T1000 (cell line): ENCODE data around the gene CCNE1.
"Not testable (repeated sequence)": the region's sequence is repeated elsewhere in the genome, so short reads cannot be mapped to it uniquely, and the experiment has no call there.

Source experiments
- DNase-seq: peaks from one replicate; lab custom pipeline; 2025; ENCODE audit warnings: mixed read lengths; lab: John Stamatoyannopoulos, UW

CCNE1 gene

DNA sequence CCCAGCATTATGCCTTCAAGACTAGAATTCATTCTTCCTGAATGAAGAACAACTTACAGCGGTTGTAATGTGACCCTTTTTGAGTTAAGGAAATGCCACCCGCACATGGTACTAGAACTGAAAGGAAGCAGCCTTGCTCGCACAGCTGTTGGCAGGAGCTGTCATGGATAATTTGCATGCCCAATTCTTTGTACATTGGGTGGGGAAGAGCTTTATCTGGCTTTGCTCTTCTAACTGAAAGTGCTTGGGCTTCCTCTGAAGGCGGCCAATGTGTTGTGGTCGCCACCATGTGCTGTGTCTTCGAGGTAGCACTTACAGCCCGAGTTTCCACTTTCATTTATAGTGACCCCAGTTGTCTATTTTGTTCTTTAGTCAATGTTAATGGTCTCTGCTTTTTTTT lies 3.4 kb downstream of the CCNE1 start:
- DNase-seq: no peak

DNA sequence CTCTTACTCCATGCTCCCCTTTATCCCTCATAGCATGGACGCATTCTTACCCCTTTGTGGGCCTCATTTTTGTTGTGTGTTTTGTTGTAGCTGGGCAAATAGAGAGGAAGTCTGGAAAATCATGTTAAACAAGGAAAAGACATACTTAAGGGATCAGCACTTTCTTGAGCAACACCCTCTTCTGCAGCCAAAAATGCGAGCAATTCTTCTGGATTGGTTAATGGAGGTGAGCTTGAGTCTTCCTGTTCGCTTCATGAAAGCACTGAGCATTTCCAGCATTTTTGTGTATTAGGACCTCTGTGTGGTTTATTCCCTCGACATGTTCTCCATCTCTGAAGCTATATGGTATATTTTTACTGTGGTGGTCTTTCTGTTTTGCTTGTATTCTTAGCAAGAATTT lies 5.5 kb downstream of the CCNE1 start:
- DNase-seq: no peak

DNA sequence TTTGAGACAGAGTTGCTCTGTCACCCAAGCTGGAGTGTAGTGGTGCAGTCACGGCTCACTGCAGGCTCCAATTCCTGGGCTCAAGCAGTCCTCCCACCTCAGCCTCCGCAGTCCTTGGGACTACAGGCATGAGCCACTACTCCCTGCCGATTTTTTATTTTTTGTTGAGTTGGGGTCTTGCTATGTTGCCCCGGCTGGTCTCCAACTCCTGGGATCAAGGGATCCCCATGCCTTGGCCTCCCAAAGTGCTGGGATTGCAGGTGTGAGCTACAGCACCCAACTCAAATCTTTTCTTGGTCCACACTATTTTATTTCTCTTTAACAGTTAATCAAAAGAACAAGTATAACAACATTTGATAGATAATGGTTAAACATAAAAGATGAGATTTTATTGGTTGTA lies 7.5 kb downstream of the CCNE1 start:
- DNase-seq: no peak

DNA sequence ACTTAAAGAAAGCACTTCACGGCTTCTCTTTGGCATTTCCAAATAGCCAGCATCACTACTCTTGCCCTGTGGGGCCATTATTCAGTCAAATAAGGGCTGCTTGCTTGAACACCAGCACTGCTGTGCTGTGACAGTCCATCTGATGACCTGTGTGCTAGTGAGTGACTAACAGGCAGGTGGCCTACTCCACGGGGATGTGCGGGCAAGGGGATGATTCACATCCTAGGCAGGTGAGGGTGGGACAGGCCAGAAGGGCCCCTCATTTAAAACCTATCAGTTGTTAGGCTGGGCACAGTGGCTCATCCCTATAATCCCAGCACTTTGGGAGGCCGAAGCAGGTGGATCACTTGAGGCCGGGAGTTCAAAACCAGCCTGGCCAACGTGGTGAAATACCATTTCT lies 8.2 kb downstream of the CCNE1 start:
- DNase-seq: no peak

DNA sequence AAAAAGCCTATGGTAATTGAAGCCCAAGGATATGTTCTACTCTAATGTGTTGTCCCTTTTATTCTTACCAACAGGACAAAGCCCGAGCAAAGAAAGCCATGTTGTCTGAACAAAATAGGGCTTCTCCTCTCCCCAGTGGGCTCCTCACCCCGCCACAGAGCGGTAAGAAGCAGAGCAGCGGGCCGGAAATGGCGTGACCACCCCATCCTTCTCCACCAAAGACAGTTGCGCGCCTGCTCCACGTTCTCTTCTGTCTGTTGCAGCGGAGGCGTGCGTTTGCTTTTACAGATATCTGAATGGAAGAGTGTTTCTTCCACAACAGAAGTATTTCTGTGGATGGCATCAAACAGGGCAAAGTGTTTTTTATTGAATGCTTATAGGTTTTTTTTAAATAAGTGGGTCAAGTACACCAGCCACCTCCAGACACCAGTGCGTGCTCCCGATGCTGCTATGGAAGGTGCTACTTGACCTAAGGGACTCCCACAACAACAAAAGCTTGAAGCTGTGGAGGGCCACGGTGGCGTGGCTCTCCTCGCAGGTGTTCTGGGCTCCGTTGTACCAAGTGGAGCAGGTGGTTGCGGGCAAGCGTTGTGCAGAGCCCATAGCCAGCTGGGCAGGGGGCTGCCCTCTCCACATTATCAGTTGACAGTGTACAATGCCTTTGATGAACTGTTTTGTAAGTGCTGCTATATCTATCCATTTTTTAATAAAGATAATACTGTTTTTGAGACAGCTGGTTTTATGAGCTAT lies 12.0 kb downstream of the CCNE1 start:
- no peak for DNase-seq

DNA sequence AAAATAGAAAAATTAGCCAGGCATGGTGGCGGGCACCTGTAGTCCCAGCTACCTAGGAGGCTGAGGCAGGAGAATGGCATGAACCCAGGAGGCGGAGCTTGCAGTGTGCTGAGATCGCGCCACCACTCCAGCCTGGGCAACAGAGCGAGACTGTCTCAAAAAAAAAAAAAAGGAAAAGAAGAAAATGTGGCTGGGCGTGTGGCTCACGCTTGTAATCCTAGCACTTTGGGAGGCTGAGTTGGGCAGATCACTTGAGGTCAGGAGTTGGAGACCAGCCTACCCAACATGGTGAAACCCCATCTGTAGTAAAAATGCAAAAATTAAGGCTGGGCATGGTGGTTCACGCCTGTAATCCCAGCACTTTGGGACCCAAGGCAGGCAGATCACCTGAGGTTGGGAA lies 13.5 kb downstream of the CCNE1 start:
- not testable (repeated sequence) for DNase-seq

DNA sequence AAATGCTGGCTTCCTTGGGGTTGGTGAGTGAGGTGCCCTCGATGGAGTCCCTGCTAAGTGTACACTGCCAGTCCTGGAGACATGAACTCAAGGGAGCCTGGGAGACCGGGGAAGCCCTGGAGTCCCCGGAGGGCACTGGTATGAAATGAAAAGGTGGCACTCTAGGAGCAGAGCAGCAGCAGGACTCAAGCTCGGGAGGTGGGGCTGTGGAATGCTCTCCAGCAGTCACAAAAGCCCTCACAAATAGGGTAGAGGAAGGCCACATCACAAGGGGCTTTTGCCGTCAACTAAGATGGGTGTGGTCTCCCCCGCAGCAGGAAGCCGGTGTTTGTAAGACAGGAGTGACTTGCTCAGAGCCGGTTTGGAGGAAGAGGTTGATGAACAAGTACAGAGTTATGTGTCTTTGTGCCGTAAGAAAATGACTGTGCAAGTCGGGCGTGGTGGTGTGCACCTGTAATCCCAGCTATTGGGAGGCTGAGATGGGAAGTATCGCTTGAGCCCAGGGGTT lies 19.3 kb downstream of the CCNE1 start:
- DNase-seq: no peak

DNA sequence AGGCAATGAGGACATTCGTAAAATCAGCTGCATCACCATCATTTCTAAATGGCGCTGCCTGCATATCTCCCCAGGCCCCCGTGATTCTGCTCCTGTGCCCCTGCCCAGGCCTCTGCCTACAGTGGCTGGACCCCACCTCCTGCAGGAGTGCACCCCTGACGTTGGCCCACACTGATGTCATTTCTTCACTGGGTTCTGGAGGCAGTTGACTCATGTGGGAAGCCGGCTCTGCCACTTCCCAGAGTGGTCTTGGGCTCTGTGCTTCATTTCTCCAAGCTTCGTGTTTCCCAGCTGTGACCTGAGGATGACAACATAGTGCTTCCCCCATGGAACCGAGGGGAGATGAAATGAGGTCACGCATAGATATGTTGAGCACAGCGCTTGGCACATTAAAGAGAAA lies 19.9 kb downstream of the CCNE1 start:
- no peak for DNase-seq

DNA sequence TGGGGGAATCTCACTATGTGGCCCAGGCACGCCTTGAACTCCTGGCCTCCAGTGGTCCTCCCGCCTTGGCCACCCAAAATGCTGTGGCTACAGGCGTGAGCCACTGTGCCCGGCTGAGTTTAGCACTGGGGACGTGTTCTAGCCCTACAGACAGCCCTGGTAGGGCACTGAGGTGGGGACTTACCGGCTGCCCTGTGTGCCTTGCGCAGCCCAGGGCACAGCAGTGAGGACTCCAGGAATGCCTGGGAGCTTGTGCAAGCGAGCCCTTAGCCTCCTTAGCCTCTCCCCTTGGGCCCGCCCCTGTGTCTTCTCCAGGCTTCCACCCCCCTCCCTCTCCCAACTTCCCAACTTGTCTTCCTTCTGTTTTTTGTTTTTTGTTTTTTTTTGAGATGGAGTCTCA lies 21.0 kb downstream of the CCNE1 start:
- no peak for DNase-seq

DNA sequence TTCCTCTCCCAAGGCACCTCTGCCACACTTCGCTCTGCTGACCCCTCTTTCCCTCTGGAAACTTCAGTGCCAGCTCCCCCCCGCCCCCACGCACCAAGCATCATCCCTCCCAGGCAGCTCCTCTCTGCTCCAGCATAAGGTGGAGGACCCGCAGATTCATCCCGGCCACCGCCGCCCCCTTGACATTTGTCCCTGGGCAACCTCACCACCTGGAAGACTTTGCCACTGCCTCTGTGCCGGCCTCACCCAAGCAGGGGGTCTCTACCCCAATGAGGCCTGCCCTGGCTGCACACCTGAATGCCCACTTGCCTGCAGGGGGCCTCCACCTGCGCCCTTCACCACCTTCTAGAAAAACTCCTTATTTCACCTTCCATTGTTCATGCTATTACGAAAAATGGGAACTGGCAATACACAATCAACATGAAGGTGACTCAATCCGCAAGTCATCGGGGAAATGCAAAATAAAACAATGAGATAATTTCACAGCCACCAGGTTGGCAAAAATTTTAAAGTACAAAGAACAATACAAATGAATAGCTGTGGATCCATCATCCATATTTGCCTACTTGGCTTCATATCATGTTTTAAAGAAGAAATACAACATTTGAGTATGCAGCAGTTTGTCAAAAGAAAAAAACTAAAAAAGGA lies 21.9 kb downstream of the CCNE1 start:
- DNase-seq: no peak

DNA sequence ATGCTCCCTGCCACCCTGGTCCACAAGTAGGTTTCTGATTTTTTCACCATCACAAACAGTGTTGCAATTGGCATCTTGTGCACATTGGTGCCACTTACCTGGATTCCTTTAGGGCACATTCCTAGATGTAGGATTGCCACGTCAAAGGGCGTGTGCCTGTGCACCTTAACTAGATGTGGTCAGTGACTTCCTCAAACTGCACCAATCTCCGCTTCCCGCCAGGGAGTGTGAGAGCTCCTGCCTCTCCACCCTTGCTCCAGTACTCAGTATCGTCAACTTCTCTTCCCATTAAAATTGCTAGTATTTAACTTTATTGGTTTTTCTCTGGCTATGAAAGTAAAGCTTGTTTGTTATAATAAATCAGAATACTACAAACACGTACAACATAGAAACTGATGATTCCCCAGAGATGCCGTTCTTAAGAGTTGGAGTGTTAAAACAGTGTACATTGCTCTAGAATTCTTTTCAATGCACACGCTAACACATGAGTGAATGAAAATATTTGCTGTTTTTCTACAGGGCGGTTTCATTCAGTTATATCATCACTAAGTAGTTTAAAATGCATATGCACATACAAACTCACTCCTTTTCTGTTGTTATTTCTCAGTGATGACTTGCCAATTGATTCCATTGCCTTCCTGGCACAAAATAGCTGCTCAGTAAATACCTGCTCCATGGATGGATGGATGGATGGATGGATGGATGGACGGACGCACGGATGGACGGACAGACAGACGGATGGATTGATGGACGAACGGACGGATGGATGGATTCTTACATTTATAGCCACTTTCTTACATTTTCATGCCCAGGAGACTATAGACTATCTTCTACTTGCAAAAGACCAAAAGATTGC lies 23.4 kb downstream of the CCNE1 start:
- DNase-seq: no peak

DNA sequence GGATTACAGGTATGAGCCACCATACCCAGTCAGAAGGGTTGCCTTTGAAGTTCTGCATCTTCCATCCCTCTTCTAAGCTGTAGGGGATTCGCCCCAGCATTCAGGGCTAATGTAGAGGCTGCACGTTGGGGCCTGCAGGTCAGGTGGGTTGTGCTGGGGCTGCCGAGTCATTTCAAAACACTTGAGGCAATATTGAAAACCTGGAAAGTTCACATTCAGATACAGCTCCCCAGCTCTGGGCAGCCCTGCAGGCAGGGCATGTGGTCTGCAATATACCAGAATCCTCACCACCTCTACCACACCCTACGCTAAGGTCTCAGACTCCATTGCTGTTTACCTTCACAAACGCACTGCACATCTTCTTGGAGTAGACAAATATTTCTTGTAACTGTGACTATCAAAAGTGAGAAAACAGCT lies 24.6 kb downstream of the CCNE1 start:
- no peak for DNase-seq

DNA sequence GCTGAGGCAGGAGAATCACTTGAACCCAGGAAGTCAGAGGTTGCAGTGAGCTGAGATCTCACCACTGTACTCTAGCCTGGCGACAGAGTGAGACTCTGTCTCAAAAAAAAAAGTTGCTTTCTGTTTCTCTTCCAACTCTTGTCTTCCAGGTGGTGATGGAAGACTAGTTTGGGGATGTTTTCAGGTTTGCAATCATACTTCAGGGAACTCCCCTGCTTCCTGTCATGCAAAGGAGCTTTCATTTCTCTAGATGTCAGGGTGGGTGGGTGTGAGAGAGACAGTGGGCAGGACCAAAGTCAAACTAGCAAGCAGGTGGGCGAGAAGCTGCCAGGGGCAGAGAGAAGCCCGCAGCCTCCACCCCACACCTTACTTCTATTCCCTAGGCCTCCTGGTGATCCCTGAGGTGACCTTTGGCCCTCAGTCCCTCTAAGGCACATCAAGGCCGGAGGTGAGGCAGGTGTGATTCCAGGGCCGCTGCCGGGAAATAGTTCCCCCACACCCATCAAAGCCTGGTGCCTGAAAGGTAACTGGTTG lies 25.7 kb downstream of the CCNE1 start:
- DNase-seq: no peak

DNA sequence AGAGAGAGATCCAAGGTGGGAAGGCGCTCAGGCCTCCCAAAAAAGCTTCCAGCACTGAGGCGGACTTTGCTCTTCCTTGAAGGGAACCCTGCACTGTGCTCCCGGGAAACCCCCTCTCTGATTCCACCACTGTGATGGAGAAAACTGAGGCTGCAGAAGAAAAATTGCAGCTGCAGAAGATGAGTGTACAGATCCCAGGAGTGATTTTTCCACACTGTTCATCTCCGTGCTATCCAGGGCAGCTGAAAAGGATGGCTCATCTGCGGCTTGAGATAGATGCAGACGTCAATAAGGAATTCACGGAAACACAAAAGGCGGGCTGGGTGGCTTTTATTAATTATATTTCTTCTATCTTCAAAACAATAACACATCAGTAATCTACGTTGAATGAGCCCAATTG lies 26.2 kb downstream of the CCNE1 start:
- no peak for DNase-seq

DNA sequence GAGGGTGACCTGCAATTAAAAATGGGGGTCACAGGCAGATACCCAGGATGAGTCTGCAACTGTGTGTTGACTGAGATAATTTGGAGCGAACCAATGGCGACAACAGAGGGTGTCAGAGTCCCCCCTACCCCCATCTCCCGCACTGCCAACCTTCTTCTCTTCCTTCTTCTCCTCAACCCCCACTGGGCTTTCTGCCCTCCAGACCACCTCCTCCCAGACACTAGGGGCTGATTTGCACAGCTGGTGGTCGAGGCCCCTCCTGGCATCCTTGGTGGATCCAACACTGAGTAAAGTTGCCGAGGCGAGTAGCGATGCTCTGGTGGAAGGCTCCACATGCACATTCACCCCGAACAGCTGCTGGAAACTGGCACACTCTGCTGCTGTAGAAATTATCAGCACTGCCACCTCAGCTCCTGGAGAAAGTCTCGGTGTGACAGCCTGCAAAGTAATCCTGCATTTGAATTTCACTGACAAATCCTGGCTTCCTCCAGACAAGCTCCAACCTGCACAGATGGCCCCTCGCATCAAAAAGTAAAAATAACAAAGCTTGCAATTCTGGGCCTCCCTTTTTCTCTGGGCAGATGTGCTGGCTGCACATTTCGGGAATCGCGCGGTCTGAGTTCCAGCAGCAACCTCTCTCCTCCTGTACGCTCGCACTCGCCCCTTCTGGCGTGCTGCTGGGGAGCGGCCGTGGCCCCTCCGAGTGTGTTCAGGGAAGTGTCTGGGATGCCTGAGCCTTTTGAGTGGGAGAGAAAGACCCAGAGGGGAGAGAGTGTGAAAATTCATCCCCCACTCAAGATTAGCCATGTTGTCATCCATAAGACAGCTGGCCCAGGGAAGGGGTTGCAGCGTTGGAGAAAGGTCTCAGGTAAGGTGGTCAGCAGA lies 28.5 kb downstream of the CCNE1 start:
- DNase-seq: no peak

DNA sequence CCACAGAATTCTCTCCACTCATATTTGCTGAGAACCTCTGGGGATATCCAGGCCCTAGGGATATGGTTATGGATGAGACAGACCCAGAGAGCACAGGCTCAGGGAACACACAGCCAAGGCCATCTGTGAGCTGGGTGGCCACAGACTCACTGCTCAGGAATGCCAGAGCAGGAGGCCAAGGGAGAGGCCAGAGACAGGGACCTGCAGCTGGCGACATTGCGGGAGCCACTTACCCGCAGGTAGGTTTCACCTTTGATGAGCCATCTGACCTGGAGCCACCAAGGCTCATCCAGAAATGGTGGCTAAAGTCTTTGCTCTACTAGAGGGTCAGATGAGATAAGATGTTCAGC lies 29.4 kb downstream of the CCNE1 start:
- DNase-seq: no peak

DNA sequence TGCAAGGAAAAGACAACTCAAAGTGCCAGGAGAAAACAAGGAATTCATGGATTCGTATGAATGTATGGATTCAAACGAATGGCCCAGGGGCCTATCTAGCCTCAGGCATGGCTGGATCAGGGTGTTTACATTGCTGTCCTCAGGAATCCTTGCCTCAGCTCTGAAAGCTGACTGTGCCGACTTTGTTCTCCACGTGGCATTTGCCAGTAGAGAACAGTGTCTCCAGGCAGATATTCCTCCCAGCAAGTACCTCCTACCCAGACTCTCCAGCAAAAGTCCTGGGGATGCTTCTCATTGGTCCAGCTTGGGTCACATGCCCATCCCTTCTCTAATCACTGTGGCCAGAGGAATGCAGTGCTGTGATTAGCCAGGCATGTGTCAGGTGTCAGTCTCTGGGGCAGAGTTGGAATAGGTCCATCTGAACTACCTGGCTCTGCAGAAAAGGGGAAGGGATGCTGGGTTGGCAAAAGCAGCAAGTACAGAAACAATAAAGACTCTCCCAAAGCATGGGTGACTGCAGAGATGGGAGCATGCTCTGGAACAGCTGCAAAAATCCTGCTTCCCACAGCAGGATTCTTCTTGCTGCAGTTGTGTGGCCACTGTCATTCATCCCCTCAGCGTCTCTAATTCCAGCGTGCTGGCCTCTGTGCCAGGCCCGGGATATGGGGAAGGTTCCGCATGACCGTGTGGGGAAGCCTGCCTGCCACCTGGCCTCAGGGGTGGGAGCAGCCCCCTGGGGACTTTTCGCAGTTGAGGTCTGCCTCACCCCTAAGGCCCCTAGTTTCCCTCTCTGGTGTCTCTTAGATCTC lies 30.0 kb downstream of the CCNE1 start:
- no peak for DNase-seq

DNA sequence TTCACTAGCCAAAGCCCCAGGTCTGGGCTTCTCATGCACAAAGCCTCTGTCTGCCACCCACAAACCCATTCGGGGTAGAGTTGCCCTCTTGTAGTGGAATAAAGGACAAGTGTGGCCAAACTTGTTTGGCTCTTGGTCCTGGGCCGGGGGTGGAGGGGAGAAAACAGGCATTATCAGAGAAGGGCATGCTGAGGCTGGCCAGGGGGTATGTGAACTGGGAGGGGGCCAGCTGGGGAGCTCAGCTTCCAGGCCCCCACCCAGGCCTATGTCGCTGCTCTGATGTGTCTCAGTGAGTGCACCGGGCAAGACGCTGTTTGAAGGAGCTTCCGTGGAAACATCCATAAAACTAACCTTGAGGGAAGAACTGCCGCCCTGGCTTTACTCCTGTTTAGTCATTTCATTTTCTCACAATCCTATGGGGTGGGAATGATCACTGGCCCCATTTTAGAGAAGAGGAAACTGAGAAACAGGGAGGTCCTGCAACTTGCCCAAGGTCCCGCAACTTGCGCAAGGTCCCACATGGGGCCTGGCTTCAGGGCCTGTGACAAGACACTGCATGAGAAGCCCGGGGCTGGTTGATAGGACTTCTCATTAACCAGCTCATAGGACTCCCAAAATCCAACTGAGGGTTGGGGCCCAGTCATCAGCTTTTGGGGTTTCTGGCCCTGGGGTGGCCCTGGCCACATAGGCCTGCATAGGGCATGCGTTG lies 30.8 kb downstream of the CCNE1 start:
- DNase-seq: no peak

DNA sequence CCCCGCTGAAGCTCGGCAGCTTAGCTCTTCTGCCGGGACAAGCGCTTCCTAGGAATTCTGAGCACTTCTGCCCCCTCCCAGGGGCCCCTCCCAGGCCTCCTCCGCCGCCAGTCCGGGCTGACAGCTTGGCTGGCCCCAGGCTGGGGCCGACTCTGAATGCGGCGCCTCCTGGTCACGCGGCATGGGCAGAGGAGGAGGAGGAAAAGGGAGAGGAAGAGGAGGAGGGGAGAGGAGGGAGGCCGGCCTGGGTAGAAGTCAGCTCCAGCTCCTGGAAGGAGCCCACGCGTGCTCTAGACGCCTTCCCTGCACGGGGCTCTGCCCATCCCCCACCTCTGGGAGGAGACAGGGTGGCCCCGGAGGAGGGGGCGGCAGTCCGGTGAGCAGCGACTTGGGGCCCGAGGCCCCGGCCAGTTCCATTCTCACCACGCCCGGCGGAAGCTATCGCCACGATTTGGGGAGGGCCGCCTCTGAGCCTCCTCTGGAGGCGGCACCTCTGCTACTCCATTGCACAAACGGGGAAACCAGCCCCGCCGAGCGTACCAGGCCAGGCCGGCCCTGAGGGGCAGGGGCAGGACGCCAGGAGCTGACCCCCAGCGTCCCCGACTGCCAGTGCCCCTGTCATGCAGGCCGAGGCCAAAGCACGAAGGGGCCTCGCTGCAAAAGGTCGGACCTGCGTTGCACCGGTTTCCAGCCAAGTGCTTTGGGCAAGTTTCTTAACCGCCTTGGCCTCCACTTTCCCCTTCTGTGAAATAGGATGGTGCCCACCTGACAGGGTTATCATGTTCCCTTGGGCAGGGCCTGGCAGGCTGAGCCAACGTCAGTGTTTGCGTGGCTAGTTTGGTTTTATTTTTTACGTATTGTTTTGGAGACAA lies 31.6 kb downstream of the CCNE1 start:
- no peak for DNase-seq
